GM12891 (cell line): ENCODE data around the gene HMCN2.

Experiments
- DNase-seq: peaks from one replicate; pipeline ENCODE4 v3.0.0; 2011; ENCODE audit warnings: low spot score; ENCODE audit not compliant: insufficient read length
- FAIRE-seq: peaks from 2 replicates; lab custom pipeline; 2011; peaks lifted over from hg19 to GRCh38; lab: Jason Lieb, UNC
- PAX5 ChIP-seq: IDR thresholded peaks from 2 replicates; pipeline ENCODE4 v1.6.1; 2011; ENCODE audit warnings: low read length, moderate library complexity, mild to moderate bottlenecking; ENCODE audit not compliant: insufficient read depth, severe bottlenecking
- POLR2A ChIP-seq: IDR thresholded peaks from 2 replicates; pipeline ENCODE4 v1.6.1; 2011; ENCODE audit warnings: low read depth, low read length, control low read depth
- POLR2AphosphoS5 ChIP-seq: IDR thresholded peaks from 2 replicates; pipeline ENCODE4 v1.6.1; 2011; ENCODE audit warnings: low read depth, low read length, control low read depth
- POU2F2 ChIP-seq: IDR thresholded peaks from 2 replicates; pipeline ENCODE4 v1.6.1; 2011; ENCODE audit warnings: low read depth, mild to moderate bottlenecking, control low read depth, low read length, moderate library complexity
- SPI1 ChIP-seq: IDR thresholded peaks from 2 replicates; pipeline ENCODE4 v1.6.1; 2011; ENCODE audit warnings: low read depth, low read length, control low read depth
- TAF1 ChIP-seq: IDR thresholded peaks from 2 replicates; pipeline ENCODE4 v1.6.1; 2011; ENCODE audit warnings: low read depth, low read length, control low read depth

The HMCN2 gene

GRCh38 chr9:130438382-130438981, 172.9 kb downstream of the HMCN2 start:
- DNase-seq = no peak
- TF ChIP-seq TAF1 (no peak), PAX5 (no peak), SPI1 (no peak), POLR2AphosphoS5 (no peak), POU2F2 (no peak), POLR2A (no peak)
- no peak for FAIRE-seq

GRCh38 chr9:130441031-130441430, 175.5 kb downstream of the HMCN2 start:
- TF ChIP-seq POLR2A (no peak), PAX5 (no peak), POU2F2 (no peak)
- no peak for FAIRE-seq

GRCh38 chr9:130442746-130443455, 177.3 kb downstream of the HMCN2 start:
- DNase-seq (no peak), FAIRE-seq (no peak)
- TF ChIP-seq POU2F2 = no peak
- no peak for TF ChIP-seq POLR2A
- no peak for TF ChIP-seq SPI1
- TF ChIP-seq TAF1 = no peak
- TF ChIP-seq POLR2AphosphoS5 = no peak
- no peak for TF ChIP-seq PAX5

More at GRCh38 chr9:130441031-130441430, 175.5 kb downstream of the HMCN2 start:
- no peak for DNase-seq

- no peak for FAIRE-seq
- no peak for TF ChIP-seq POU2F2
- TF ChIP-seq TAF1 = no peak
- no peak for TF ChIP-seq PAX5
- no peak for DNase-seq
These were observed 177.9 kb downstream of the HMCN2 start for GRCh38 chr9:130443456-130443801.

GRCh38 chr9:130443840-130444492, 178.4 kb downstream of the HMCN2 start:
- no peak for FAIRE-seq
- no peak for TF ChIP-seq POU2F2
- TF ChIP-seq SPI1 = no peak
- TF ChIP-seq POLR2AphosphoS5 = no peak
- no peak for TF ChIP-seq TAF1
- TF ChIP-seq POLR2A = no peak
- no peak for TF ChIP-seq PAX5

GRCh38 chr9:130444565-130445221, 179.1 kb downstream of the HMCN2 start, which contains the start of gene ASS1:
Gene ASS1 (plus strand): TSS chr9:130444961. CDS start chr9:130452229, 7,268 bp downstream.
- no peak for DNase-seq
- no peak for FAIRE-seq

More at GRCh38 chr9:130443840-130444492, 178.4 kb downstream of the HMCN2 start:
- no peak for DNase-seq

GRCh38 chr9:130445268-130445983, 179.9 kb downstream of the HMCN2 start:
- FAIRE-seq = no peak
- DNase-seq = no peak
- no peak for TF ChIP-seq SPI1
- TF ChIP-seq POLR2A = no peak
- no peak for TF ChIP-seq POU2F2
- TF ChIP-seq POLR2AphosphoS5 = no peak
- TF ChIP-seq TAF1 = no peak
- no peak for TF ChIP-seq PAX5

More at GRCh38 chr9:130444565-130445221, 179.1 kb downstream of the HMCN2 start, which contains the start of gene ASS1:
- TF ChIP-seq POU2F2 (no peak), PAX5 (no peak)

- DNase-seq (no peak), FAIRE-seq (no peak)
- TF ChIP-seq POLR2A = no peak
- TF ChIP-seq TAF1 = no peak
- no peak for TF ChIP-seq SPI1
- TF ChIP-seq PAX5 = no peak
- no peak for TF ChIP-seq POLR2AphosphoS5
- no peak for TF ChIP-seq POU2F2
These were observed 180.7 kb downstream of the HMCN2 start for GRCh38 chr9:130446101-130446861.
